ENCODE data around the gene COL6A6.

- TF ChIP-seq, protein P1, sequence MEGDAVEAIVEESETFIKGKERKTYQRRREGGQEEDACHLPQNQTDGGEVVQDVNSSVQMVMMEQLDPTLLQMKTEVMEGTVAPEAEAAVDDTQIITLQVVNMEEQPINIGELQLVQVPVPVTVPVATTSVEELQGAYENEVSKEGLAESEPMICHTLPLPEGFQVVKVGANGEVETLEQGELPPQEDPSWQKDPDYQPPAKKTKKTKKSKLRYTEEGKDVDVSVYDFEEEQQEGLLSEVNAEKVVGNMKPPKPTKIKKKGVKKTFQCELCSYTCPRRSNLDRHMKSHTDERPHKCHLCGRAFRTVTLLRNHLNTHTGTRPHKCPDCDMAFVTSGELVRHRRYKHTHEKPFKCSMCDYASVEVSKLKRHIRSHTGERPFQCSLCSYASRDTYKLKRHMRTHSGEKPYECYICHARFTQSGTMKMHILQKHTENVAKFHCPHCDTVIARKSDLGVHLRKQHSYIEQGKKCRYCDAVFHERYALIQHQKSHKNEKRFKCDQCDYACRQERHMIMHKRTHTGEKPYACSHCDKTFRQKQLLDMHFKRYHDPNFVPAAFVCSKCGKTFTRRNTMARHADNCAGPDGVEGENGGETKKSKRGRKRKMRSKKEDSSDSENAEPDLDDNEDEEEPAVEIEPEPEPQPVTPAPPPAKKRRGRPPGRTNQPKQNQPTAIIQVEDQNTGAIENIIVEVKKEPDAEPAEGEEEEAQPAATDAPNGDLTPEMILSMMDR (IDR thresholded peaks at IDR 0.05): no peak
- TF ChIP-seq POLR2AphosphoS5 (IDR thresholded peaks at IDR 0.05): no peak
These were observed 41.4 kb downstream of the COL6A6 start for GRCh38 chr3:130558366-130558765.
